Skeletal muscle tissue (tissue), 4 donors: Measurements from ENCODE around the gene WDR70. TPM values are rescaled to one million over a fixed set of nuclear protein-coding genes. Genes with fewer than 3 reads are reported as not detected.
"Not testable (repeated sequence)": the region's sequence is repeated elsewhere in the genome, so short reads cannot be mapped to it uniquely, and the experiment has no call there.

Experiments used
- H3K27ac ChIP-seq: one replicate; pipeline ENCODE4 v1.7.0; 2013; ENCODE audit warnings: mild to moderate bottlenecking, low read depth, low read length, inconsistent platforms
- H3K27me3 ChIP-seq, 3 donors: one replicate each; pipeline ENCODE4 v1.7.0; 2013; ENCODE audit warnings: low read length in 3 of 3; ENCODE audit not compliant: control insufficient read depth in 3 of 3, insufficient read depth in 3 of 3
- H3K36me3 ChIP-seq, 3 donors: one replicate each; pipeline ENCODE4 v1.7.0; 2013; ENCODE audit warnings: low read length in 3 of 3; ENCODE audit not compliant: control insufficient read depth in 3 of 3, insufficient read depth in 3 of 3
- H3K4me1 ChIP-seq, 3 donors: one replicate each; pipeline ENCODE4 v1.7.0; 2013; ENCODE audit warnings: low read length in 3 of 3, mild to moderate bottlenecking in 3 of 3; ENCODE audit not compliant: control insufficient read depth in 3 of 3, insufficient read depth in 3 of 3
- H3K4me3 ChIP-seq, 3 donors: one replicate each; pipeline ENCODE4 v1.7.0; 2013; ENCODE audit warnings: low read length in 3 of 3
- H3K9ac ChIP-seq, 3 donors: one replicate each; pipeline ENCODE4 v1.7.0; 2013; ENCODE audit warnings: low read length in 3 of 3, mild to moderate bottlenecking in 3 of 3, moderate library complexity in 2 of 3, low read depth in 1 of 3
- H3K9me3 ChIP-seq, 3 donors: one replicate each; pipeline ENCODE4 v1.7.0; 2013; ENCODE audit warnings: low read length in 3 of 3; ENCODE audit not compliant: control insufficient read depth in 3 of 3
- total RNA-seq: library from RNA; depleted of rRNA; stranded (reverse); fragments of >200 nt; gene quantifications from one replicate; pipeline ENCODE4 v1.2.3, GENCODE V29; 2014
- donor health status: Osteomylitis.

Gene WDR70
- total RNA-seq, 1 donor from 2014 or later, result 23.0 TPM

- Histone ChIP-seq H3K4me3 (no peak overlapping the region), H3K27ac (no peak overlapping the region), H3K4me1 (no peaks in the 10 kb centered on the region), H3K9ac (no peak overlapping the region), H3K9me3 (no peaks in the 10 kb centered on the region), H3K36me3 (peaks cover 5 to 15% (median 12%) of the 10 kb centered on the region in 3 donors), H3K27me3 (no peaks in the 10 kb centered on the region)
Observed at GRCh38 chr5:37400501-37400900, 21.4 kb downstream of the WDR70 start.

DNA sequence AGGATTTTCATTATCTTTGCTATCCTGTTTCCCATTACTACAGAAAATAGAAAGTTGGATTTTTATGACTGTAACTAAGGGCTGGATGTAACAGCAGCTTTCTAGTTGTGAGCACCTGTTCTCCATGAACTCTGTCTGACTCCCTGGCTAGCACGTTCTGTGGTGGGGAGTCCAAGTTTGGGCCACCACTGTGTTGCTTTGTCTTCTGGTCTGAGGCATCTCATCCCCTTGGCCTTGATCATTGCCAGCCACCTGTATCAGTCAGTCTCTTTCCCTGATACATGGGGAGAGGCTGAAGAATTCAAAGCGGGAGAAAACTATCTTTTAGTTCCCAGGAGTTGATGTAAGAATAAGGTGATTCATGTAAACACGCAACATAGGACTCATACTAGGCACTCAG lies 33.4 kb downstream of the WDR70 start:
- Histone ChIP-seq H3K9me3 (no peaks in the 10 kb centered on the region), H3K9ac (no peak overlapping the region), H3K4me1 (no peaks in the 10 kb centered on the region), H3K27me3 (no peaks in the 10 kb centered on the region), H3K4me3 (no peak overlapping the region), H3K27ac (no peak overlapping the region), H3K36me3 (peaks cover 0 to 9% (median 1%) of the 10 kb centered on the region in 3 donors)

- not testable (repeated sequence) for H3K9ac ChIP-seq, H3K36me3 ChIP-seq, H3K4me3 ChIP-seq, H3K27ac ChIP-seq, H3K4me1 ChIP-seq, H3K27me3 ChIP-seq, H3K9me3 ChIP-seq
Observed at GRCh38 chr5:37415456-37415855, 36.3 kb downstream of the WDR70 start.

GRCh38 chr5:37417347-37417746 lies 38.2 kb downstream of the WDR70 start:
- Histone ChIP-seq H3K9me3 (no peaks in the 10 kb centered on the region), H3K4me3 (no peak overlapping the region), H3K27ac (no peak overlapping the region), H3K9ac (no peak overlapping the region), H3K36me3 (peaks cover 2 to 6% (median 5%) of the 10 kb centered on the region in 3 donors), H3K27me3 (no peaks in the 10 kb centered on the region), H3K4me1 (no peaks in the 10 kb centered on the region)

DNA sequence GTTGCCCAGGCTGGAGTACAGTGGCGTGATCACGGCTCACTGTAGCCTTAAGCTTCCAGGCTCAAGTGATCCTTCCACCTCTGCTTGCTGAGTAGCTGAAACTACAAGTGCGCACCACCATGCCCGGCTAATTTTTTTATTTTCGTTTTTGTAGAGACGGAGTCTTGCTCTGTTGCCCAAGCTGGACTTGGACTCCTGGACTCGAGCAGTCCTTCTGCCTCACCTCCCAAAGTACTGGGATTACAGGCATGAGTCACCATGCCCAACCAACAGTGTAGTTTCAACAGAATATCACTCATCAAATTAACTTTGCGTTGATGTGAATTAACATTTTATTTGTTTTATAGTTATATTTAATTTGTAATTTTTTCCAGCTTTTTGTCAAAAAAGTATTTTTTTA lies 45.3 kb downstream of the WDR70 start:
- no peaks in the 10 kb centered on the region for H3K4me1 ChIP-seq

DNA sequence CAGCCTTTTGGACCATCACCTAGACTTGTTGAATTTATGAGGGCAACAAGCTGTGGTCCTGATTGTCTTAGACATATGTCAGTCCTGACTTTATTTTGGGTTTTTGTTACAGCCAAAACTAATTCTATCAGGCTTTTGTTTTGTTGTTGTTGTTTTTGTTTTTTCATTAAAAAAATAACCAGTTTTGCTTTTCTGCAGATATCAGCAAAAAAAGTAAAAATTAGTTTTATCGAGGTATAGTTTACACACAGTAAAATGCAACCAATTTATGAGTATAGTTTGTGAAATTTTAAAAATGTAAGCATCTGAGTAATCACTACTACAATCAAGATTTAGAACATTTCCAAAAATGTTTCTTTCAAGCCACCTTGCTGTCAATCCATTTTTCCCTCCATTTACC lies 48.9 kb downstream of the WDR70 start:
- Histone ChIP-seq H3K9me3 (no peaks in the 10 kb centered on the region), H3K27ac (no peak overlapping the region), H3K9ac (no peak overlapping the region), H3K4me1 (no peaks in the 10 kb centered on the region), H3K4me3 (no peak overlapping the region), H3K27me3 (no peaks in the 10 kb centered on the region), H3K36me3 (peaks cover 4 to 9% (median 4%) of the 10 kb centered on the region in 3 donors)

More for the DNA sequence above, 45.3 kb downstream of the WDR70 start:
- no peak overlapping the region for H3K27ac ChIP-seq
- no peaks in the 10 kb centered on the region for H3K9me3 ChIP-seq
- H3K9ac ChIP-seq, result no peak overlapping the region
- H3K36me3 ChIP-seq, result peaks cover 7 to 10% (median 9%) of the 10 kb centered on the region in 3 donors
- H3K4me3 ChIP-seq, result no peak overlapping the region
- no peaks in the 10 kb centered on the region for H3K27me3 ChIP-seq

DNA sequence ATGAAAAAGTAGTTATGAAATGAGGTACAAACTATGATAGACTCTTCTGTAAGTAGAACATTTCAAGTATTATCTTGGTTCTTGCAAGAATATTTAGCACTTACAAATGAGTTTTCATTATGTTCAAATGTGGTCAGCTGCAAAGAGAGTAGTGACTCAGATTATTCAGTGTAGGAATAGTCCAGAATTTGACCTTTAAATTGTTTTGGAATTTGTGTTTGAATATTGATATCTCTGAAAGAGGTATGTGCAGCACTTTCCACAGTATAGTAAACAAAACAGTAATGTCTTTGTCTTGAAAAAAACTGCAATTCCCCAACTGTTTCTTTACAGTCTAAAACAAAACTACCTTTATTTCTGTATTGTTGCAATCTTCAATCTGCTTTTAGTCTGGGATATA lies 56.1 kb downstream of the WDR70 start:
- Histone ChIP-seq H3K4me3 (no peak overlapping the region), H3K27ac (no peak overlapping the region), H3K27me3 (no peaks in the 10 kb centered on the region), H3K9ac (no peak overlapping the region), H3K9me3 (no peaks in the 10 kb centered on the region), H3K36me3 (peaks cover 0 to 4% (median 0%) of the 10 kb centered on the region in 3 donors), H3K4me1 (no peaks in the 10 kb centered on the region)

DNA sequence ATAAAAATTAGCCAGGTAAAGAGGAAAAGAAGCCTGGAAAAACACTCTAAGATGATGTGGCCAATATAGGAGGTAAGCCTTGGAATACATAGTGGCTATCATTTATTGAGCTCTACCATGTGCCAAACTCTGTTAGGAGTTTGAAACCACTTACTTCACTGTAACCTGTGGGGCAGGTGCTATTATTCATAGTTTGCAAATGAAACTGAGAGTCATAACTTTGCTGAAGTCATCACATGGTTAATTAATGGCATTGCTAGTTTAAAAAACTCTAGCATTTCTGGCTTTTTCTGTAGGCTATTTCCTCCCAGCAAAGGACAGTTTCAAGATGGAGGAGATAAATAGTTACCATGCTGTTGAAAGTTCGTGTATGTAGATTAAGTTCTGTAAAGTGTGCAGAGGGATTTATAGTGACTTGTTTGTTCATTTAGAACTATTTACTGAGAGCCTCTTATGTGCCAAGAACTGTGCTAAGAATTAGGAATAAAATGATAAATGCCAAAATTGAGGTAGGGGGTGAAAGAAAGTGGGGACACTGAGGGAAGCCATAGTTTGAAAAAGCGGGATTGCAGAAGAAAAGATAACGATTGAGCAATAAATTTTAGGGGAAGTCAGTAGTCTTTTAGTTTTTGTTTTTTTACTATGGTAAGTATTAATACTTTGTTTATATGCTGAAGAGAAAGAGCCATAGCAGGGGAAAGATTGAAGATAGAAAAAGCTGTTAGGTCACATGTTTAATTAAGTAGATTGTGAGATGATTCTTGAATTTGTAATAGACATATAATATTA lies 57.2 kb downstream of the WDR70 start:
- Histone ChIP-seq H3K36me3 (peaks cover 0 to 4% (median 0%) of the 10 kb centered on the region in 3 donors), H3K9ac (no peak overlapping the region), H3K27ac (no peak overlapping the region), H3K4me1 (no peaks in the 10 kb centered on the region), H3K4me3 (no peak overlapping the region), H3K9me3 (no peaks in the 10 kb centered on the region), H3K27me3 (no peaks in the 10 kb centered on the region)

GRCh38 chr5:37437711-37438110 lies 58.6 kb downstream of the WDR70 start:
- H3K4me3 ChIP-seq, result no peak overlapping the region
- H3K27ac ChIP-seq, result no peak overlapping the region
- peaks cover 0 to 4% (median 0%) of the 10 kb centered on the region in 3 donors for H3K36me3 ChIP-seq
- no peaks in the 10 kb centered on the region for H3K9me3 ChIP-seq
- no peaks in the 10 kb centered on the region for H3K27me3 ChIP-seq
- H3K4me1 ChIP-seq, result no peaks in the 10 kb centered on the region
- no peak overlapping the region for H3K9ac ChIP-seq

GRCh38 chr5:37445783-37446182 lies 66.7 kb downstream of the WDR70 start:
- not testable (repeated sequence) for H3K27me3 ChIP-seq, H3K9me3 ChIP-seq, H3K36me3 ChIP-seq, H3K4me1 ChIP-seq, H3K9ac ChIP-seq, H3K27ac ChIP-seq, H3K4me3 ChIP-seq
